ENCODE results near the gene SZT2.
A peak's percentile ranks its signal among the peaks of the same experiment; 100 is the strongest.
"Not testable (repeated sequence)": the region's sequence is repeated elsewhere in the genome, so short reads cannot be mapped to it uniquely, and the experiment has no call there.

Gene SZT2

DNA sequence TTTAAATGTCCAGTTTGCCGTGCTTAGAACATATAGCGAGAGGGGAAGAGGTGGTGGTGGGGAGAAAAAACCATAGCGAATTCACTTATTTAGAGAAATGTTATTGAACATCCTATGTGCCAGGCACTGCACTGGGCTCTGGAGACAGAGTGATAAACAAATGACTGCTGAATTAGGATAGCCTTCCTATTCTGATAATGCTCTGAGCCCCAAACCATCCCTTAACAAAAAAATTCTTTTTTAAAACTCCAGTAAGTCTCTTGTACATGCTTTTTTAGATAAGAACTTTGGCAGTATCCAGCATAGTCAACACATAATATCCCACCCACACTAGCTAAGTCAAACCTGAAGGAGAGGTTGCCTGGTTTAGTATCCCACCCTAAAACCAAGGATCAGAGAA, 8.5 kb downstream of the SZT2 start:
- no peak for DNase-seq (ENCODE audit: low read depth)
- TF ChIP-seq, protein P1, sequence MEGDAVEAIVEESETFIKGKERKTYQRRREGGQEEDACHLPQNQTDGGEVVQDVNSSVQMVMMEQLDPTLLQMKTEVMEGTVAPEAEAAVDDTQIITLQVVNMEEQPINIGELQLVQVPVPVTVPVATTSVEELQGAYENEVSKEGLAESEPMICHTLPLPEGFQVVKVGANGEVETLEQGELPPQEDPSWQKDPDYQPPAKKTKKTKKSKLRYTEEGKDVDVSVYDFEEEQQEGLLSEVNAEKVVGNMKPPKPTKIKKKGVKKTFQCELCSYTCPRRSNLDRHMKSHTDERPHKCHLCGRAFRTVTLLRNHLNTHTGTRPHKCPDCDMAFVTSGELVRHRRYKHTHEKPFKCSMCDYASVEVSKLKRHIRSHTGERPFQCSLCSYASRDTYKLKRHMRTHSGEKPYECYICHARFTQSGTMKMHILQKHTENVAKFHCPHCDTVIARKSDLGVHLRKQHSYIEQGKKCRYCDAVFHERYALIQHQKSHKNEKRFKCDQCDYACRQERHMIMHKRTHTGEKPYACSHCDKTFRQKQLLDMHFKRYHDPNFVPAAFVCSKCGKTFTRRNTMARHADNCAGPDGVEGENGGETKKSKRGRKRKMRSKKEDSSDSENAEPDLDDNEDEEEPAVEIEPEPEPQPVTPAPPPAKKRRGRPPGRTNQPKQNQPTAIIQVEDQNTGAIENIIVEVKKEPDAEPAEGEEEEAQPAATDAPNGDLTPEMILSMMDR (conservative IDR thresholded peaks at IDR 0.05; ENCODE audit: low read depth, low read length): no peak
- no peak overlapping the region for H3K4me3 ChIP-seq (ENCODE audit: low read depth, low read length)

DNA sequence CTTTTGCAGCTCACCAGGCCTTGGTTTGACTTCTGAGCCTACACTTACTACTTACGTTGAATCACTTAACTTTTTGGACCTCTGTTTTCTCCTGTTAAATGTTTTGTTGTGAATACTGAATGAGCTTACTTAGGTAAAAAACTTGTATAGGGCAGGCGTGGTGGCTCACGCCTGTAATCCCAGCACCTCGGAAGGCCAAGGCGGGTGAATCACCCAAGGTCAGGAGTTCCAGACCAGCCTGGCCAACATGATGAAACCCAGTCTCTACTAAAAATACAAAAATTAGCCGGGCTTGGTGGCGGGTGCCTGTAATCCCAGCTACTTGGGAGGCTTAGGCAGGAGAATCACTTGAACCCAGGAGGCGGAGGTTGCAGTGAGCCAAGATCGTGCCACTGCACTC, 10.7 kb downstream of the SZT2 start:
- not testable (repeated sequence) for DNase-seq (ENCODE audit: low read depth); H3K4me3 ChIP-seq (ENCODE audit: low read depth, low read length)

DNA sequence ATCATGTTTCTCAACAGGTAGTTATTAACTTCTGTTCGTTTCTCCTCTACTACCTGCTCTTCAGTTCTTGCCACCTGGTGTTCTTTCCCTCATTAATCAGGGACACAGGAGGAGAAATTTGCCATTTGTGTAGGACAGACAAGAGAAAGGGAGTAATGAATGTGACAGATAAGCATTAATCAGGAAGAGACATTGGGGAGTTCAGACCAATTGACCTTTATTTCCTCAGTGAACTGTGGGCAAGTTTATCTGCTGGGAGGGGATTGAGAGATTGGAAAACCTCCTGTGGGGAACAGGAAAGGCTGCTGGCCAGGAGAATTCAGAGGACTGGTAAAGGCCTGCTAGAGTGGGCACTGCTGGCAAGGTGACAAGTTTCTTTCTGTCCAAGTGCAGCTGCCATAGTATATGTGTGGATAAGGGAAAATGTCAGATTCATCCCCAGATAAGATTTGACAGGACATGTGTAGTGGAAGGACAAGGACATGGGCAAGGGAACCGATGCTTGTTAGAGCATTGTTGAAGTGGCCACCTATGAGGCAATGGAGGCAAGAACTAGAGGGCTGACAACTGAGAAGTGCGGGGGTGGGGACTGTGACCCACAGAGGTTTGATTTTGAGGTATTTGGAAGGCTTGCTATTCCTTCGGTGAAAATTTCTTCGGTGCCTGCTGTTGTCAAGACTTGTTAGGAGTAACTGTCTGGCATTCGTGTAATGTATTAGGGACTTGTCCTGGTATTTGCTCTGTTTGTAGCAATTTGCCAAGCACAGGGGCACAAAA, 12.6 kb downstream of the SZT2 start:
- TF ChIP-seq, protein P1 (conservative IDR thresholded peaks at IDR 0.05; ENCODE audit: low read depth, low read length): no peak
- H3K4me3 ChIP-seq (ENCODE audit: low read depth, low read length): no peak overlapping the region
- no peak for DNase-seq (ENCODE audit: low read depth)

DNA sequence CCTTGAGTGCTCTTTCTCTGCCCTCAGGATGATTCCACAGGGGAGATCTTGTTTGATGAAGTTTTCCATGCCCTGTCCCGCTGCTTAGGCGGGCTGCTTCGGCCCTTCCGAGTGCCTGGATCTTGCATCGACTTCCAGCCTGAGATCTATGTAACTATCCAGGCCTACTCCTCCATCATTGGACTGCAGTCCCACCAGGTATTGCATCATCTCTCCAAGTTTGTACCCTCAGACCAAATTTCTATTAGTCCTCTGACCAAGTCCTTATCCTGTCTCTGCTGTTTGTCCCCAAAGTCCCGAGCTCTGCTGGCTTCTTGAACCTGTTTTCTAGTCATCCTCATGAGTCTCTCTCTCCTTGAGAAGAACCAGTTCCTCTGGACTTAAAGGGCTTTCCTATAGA, 14.7 kb downstream of the SZT2 start:
- no peak overlapping the region for H3K4me3 ChIP-seq (ENCODE audit: low read depth, low read length)
- TF ChIP-seq, protein P1 (conservative IDR thresholded peaks at IDR 0.05; ENCODE audit: low read depth, low read length): no peak
- DNase-seq (ENCODE audit: low read depth): no peak

DNA sequence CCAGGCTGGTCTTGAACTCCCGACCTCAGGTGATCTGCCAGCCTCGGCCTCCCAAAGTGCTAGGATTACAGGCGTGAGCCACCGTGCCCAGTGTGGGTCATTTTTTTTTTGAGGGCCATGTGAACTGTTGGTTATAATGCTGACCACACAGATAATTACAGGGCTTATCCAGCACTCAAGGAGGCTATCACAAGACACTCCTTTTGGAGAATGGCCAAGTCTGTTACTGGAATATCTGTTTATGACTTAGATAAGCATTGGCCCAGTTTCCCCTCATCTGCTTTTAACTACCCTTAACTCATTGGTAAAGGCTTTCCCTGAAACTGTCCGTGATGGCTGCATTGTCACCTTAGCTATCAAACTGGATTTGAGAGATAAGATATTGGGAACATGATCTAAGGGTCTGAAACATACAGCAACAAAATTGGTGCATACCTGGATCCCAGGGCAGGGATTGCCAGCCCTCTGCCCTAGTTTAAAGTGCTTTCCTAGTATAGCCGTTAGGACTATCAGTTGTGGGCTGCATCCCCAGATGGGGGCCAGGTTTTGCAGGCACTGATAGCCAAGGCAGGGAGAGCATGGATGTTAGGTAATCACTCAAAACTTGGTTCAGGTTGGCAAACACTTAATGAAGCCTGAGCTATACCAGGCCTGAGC, 15.6 kb downstream of the SZT2 start:
- DNase-seq (ENCODE audit: low read depth): peak; percentile 46
- TF ChIP-seq, protein P1 (conservative IDR thresholded peaks at IDR 0.05; ENCODE audit: low read depth, low read length): no peak
- H3K4me3 ChIP-seq (ENCODE audit: low read depth, low read length): no peak overlapping the region

DNA sequence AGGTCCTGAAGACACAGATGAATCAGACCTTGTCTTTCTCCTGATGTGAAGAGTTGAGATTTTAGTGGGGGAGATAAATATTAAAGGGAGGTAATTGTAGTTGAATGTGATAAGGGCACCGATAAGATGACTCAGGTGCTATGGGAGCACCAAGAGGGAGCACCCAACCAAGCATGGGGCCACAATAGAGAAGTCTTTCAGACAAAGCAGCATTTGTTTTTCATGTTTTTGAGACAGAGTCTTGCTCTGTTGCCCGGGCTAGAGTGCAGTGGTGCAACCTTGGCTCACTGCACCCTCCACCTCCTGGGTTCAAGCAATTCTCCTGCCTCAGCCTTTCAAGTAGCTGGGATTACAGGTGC, 16.2 kb downstream of the SZT2 start:
- DNase-seq (ENCODE audit: low read depth): no peak
- TF ChIP-seq, protein P1 (conservative IDR thresholded peaks at IDR 0.05; ENCODE audit: low read depth, low read length): no peak

DNA sequence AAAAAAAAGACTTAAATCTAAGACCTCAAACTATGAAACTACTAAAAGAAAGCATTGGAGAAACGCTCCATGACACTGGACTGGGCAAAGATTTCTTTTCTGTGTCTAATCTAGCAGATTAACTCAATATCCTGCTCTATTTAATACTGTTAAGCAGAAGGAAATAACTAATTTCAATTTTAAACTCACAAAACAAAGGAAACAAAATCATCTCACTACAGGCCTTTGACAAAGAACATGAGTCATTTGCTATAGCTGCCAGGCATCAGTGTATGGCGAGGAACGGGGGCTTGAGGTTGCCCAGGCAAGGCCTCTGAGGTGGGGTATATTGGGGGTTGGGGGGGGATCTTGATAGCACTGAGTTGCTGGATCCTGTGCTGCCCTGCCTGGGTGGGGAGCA, 20.9 kb downstream of the SZT2 start:
- no peak overlapping the region for H3K4me3 ChIP-seq (ENCODE audit: low read depth, low read length)
- DNase-seq (ENCODE audit: low read depth): no peak
- TF ChIP-seq, protein P1 (conservative IDR thresholded peaks at IDR 0.05; ENCODE audit: low read depth, low read length): no peak

More for the DNA sequence above, 16.2 kb downstream of the SZT2 start:
- H3K4me3 ChIP-seq (ENCODE audit: low read depth, low read length): no peak overlapping the region

DNA sequence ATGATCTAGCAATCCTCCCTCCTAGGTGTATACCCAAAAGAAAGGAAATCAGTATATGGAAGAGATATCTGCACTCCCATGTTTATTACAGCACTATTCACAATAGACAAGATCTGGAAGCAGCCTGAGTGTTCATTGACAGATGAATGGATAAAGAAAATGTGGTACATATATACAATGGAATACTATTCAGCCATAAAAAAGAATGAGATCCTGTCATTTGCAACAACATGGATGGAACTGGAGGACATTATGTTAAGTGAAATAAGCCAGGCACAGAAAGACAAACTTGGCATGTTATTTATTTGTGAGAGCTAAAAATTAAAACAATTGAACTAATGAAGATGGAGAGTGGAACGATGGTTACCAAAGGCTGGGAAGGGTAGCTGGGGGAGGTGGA, 23.7 kb downstream of the SZT2 start:
- DNase-seq (ENCODE audit: low read depth); H3K4me3 ChIP-seq (ENCODE audit: low read depth, low read length): not testable (repeated sequence)
